Esophagus mucosa (tissue), 1 donor: ENCODE data around the gene CHKA. TPM values are rescaled to one million over a fixed set of nuclear protein-coding genes. Genes with fewer than 3 reads are reported as not detected.

Experiments used
- ATAC-seq: fragments of 200-7000 bp; cut with Tn5 transposase; one replicate; pipeline ENCODE4 v1.9.1; 2020
- total RNA-seq: library from RNA; stranded (reverse); gene quantifications from one replicate; pipeline ENCODE4 v1.2.4, GENCODE V29; 2023
- donor health status: DM: yes; HTN: yes; CAD: no.

The CHKA gene
- total RNA-seq, 1 donor from 2014 or later, result 2.3 TPM

- ATAC-seq, result peak; percentile 26
Observed at GRCh38 chr11:68071281-68072048, 49.7 kb downstream of the CHKA start.

DNA sequence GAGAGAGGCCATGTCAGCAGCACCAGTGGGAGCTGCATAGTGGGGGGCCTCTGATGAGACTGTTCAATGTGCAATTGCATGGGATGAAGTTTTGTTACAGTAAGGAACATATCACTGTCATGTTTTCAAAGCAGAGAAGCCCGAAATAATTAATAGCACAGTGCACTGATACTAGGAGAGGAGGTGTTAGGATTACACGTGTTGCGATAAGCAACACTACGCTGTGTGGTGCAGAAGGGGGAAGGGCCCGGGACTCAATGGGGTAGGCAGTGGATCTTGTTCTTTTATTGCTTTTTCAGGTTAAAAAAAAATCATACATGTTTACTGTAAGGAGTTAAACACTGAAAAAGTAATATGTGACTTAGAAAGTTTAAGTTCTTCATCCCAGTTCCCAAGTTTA is 53.2 kb downstream of the CHKA start:
- no peak for ATAC-seq

DNA sequence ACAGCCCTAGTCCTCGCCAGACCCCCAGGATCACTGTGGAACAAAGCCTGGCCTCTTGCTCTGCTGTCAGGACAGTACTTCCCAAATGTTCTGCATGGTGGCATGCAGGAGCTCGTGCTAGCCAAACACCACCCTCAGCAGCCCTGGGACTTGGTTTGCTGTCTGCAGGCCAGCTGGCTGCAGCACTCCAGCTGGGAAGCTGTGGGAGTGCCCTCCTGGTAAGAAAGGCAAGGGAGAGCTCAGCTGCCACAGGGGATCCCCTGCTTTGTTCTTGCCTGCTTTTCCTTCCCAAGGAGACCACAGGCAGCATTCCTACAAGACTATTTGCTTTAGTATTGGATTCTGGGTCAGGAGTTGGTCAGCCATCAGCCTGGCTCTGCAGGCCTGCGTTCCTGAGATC is 54.4 kb downstream of the CHKA start:
- ATAC-seq, result no peak

GRCh38 chr11:68065841-68066240 is 55.3 kb downstream of the CHKA start:
- ATAC-seq, result no peak

- ATAC-seq, result no peak
Observed at GRCh38 chr11:68064926-68065325, 56.3 kb downstream of the CHKA start.

GRCh38 chr11:68061508-68061907 is 59.7 kb downstream of the CHKA start:
- no peak for ATAC-seq

DNA sequence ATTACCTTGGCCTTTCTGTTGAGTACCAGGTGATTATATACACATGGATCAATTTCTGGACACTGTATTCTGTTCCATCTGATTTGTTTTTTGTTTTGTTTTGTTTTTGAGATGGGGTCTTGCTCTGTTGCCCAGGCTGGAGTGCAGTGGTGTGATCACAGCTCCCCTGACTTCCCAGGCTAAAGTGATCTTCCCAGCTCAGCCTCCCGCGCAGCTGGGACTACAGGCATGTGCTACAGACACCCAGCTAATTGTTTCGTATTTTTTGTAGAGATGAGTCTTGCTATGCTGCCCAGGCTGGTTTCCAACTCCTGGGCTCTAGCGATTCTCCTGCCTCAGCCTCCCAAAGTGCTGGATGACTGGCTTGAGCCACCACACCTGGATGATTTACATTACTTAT is 63.4 kb downstream of the CHKA start:
- ATAC-seq, result no peak

DNA sequence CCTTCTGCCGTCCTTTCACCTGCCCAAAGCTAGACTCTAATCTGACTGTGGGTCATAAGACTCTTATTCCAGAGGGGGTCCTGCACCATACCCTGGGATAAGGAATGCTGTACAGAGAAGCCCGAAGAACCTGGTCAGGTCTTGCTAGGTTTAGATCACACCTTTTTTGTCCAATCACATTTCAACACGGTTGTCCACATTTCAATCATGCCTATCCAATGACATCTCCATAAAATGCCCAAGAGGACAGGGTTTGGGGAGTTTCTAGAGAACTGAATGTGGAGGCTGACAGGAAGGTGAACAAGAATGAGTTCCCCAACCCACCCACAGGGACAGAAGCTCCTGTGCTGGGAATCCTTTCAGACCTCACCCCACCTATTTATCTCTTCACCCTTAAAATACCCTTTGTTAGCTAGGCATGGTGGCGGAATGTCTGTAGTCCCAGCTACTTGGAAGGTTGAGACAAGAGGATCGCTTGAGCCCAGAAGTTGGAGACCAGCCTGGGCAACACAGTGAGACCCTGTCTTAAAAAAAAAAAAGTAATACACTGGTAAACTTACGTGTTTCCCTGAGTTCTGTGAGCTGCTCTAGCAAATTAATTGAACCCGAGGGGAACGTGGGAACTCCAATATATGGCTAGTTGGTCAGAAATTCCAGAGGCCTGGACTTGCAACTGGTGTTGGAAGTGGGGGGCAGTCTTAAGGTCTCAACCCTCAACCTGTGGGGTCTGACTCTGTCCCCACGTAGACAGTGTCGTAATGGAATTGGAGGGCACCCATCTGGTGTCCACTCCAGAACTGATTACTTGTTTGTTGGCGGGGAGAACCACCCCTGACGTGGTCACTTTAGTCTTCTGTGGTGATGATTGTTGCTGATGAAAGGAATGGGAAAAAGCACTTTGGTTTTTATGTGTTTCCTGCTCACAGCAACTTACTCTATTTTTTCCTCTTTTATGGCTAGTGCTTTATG is 64.6 kb downstream of the CHKA start:
- ATAC-seq, result no peak

DNA sequence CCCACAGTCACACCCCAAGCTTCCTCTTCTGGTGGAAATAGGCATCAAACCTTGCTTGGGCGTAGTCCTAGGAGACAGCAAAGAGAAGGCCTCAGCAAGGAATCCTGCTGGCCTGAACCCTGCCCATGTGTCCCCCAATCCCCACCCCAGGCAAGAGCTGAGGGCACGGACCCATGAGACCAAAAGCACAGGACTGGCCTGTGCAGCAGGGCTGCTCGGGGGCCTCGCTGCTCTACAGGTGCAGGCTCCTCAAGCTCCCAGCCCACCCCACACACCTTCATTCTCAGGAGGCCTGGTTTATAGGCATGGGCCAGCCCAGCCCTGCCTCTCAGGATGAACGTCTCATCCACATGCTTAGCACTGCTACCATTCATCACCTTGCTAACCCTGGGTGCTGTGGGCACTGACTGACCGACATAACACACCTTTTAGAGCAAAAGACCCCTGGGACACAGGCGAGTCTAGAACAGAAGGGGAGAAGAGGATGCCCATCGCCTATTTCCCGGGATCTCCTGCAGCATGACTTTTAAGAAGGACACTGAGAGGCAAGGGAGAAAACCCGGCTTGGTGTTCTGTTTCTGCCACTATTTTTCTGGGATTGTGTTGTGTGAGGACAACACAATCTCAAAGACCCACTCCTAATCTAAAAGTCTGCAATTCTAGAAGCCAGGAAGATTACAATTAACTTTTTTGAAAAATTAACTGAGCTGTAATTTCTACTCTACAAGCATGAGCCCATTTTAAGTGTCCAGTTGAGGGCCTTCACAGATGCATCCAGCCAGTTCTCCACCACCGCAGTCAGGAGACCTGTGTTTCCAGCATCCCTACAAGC is 67.0 kb downstream of the CHKA start:
- no peak for ATAC-seq

DNA sequence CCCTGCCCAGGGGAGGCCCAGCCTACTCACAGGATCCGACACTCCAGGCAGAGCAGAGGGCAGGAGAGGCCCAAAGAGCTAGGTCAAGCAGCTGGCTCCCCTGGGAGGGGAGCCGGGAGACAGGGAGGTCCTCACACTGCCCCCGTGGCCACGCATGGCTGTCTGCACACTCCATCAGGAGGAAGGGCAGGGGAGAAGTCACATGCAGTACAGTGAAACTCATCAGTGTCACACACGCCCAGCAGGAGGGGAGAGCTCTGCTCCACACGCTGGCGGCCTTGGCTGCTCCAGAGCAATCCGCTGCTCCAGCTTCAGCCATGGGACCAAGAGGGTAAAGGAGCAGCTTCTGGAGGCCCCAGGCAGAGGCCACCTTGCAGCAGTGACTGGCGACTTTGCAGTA is 68.1 kb downstream of the CHKA start:
- ATAC-seq, result no peak

GRCh38 chr11:68052137-68052873 is 68.9 kb downstream of the CHKA start:
- no peak for ATAC-seq

- ATAC-seq, result no peak
Observed at GRCh38 chr11:68051191-68052136, 69.7 kb downstream of the CHKA start.

GRCh38 chr11:68050371-68050841 is 70.8 kb downstream of the CHKA start:
- ATAC-seq, result no peak

DNA sequence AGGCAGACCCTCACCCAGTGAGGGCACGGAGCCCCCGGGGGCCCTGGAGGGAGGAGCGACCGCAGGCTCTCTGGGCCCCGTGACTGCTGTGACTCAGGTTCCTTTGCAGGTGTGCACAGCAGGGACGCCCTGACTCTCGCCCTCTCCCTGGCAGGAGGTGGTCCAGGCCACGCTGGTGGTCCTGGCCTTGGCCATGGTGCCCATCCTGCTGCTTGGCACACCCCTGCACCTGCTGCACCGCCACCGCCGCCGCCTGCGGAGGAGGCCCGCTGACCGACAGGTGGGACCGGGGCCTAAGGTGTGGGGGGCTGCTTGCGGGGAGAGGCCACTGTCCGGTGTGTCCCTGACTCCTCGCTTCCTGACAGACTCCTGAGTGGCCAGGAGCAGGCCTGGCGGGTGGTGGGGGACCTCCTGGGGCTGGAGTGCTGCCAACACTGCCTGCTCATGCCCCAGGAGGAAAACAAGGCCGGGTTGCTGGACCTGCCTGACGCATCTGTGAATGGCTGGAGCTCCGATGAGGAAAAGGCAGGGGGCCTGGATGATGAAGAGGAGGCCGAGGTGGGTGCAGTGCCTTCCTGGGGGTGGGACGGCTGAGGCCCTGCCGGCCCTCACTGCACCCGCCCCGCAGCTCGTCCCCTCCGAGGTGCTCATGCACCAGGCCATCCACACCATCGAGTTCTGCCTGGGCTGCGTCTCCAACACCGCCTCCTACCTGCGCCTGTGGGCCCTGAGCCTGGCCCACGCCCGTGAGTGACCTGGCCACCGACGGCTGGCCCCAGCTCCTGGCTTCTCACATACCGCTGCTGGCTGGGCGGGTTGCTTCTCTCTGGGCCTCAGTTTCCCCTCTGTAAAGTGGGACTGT is 71.4 kb downstream of the CHKA start:
- ATAC-seq, result no peak

- ATAC-seq, result no peak
Observed at GRCh38 chr11:68048681-68049508, 72.3 kb downstream of the CHKA start.

DNA sequence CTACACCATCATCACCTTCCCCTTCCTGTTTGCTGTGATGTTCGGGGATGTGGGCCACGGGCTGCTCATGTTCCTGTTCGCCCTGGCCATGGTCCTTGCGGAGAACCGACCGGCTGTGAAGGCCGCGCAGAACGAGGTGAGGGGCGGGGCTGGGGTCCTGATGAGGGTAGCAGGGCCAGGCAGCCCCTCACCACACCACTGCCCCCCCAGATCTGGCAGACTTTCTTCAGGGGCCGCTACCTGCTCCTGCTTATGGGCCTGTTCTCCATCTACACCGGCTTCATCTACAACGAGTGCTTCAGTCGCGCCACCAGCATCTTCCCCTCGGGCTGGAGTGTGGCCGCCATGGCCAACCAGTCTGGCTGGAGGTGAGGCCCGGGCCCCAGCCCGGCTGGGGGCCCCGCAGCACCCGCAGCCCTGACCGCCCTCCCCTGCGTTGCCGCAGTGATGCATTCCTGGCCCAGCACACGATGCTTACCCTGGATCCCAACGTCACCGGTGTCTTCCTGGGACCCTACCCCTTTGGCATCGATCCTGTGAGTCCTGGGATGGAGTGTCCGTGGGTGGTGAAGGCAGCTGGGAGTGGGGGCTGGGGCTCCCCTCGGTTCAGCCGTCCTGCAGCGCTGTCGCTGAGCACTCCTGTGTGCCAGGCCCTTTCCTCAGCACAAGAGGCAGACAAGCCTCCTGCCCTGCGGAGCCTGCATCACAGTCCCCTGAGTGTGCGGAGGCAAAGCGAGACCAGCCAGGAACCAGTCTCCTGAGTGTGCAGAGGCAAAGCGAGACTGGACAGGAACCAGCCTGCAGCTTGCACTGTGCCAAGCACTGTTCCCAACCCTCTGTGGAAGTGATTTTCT is 73.5 kb downstream of the CHKA start:
- peak; percentile 17 for ATAC-seq

DNA sequence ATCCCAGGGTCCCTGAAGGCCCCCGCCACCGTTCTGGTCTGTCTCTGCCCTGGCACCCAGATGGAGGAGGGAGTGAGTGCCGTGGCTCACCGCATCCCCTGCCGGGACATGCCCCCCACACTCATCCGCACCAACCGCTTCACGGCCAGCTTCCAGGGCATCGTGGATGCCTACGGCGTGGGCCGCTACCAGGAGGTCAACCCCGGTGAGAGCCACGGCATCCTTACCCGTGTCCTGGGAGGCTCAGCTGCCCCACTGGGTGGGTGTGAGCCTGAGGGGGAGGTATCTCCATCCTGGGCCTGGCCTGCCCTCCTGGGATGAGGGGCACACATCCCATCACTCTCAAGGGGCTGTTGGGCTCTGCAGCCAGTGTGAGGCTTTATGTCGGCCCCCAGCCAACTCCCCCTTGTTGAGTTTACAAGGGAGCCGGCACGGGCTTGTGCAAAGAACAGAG is 76.3 kb downstream of the CHKA start:
- ATAC-seq, result no peak
